GM12865 (cell line): Measurements from ENCODE around the gene CDH6.

Source experiments
- DNase-seq: peaks from one replicate; pipeline ENCODE4 v3.0.0; 2010; ENCODE audit warnings: low read depth
- H3K4me3 ChIP-seq: 2 replicates; pipeline ENCODE4 v1.5.1; 2011; ENCODE audit warnings: mild to moderate bottlenecking, low read depth, low read length, control low read depth
- CTCF ChIP-seq: IDR thresholded peaks from 2 replicates; pipeline ENCODE4 v1.5.1; 2011; ENCODE audit warnings: low read length, control low read depth, low read depth, inconsistent platforms; ENCODE audit not compliant: insufficient read depth; ENCODE audit errors: missing control alignments

CDH6 gene

GRCh38 chr5:31225118-31225517 is 31.6 kb downstream of the CDH6 start:
- DNase-seq = no peak
- no peak for TF ChIP-seq CTCF
- H3K4me3 ChIP-seq = no peak overlapping the region

- no peak for TF ChIP-seq CTCF
- DNase-seq = no peak
- no peak overlapping the region for H3K4me3 ChIP-seq
Measured at GRCh38 chr5:31225613-31226012, 32.1 kb downstream of the CDH6 start.

- DNase-seq = no peak
- no peak for TF ChIP-seq CTCF
- H3K4me3 ChIP-seq = no peak overlapping the region
Measured at GRCh38 chr5:31226651-31227050, 33.2 kb downstream of the CDH6 start.

- TF ChIP-seq CTCF = no peak
Measured at GRCh38 chr5:31229266-31229665, 35.8 kb downstream of the CDH6 start.

GRCh38 chr5:31231177-31231838 is 37.8 kb downstream of the CDH6 start:
- H3K4me3 ChIP-seq = no peak overlapping the region
- DNase-seq = no peak
- TF ChIP-seq CTCF = no peak

More at GRCh38 chr5:31229266-31229665, 35.8 kb downstream of the CDH6 start:
- no peak for DNase-seq
- H3K4me3 ChIP-seq = no peak overlapping the region

GRCh38 chr5:31232273-31232888 is 38.9 kb downstream of the CDH6 start:
- no peak overlapping the region for H3K4me3 ChIP-seq
- DNase-seq = peak; percentile 35
- peak; percentile 61 for TF ChIP-seq CTCF

- TF ChIP-seq CTCF = no peak
- DNase-seq = no peak
- no peak overlapping the region for H3K4me3 ChIP-seq
Measured at GRCh38 chr5:31235381-31235780, 41.9 kb downstream of the CDH6 start.
